ENCODE data around the gene NXF1.

- no peak for TF ChIP-seq CTCF (IDR thresholded peaks at IDR 0.05; ENCODE audit: low read length)
- no peak for TF ChIP-seq EZH2 (IDR thresholded peaks at IDR 0.05; ENCODE audit: borderline replicate concordance, low read length)
Observed at GRCh38 chr11:62757846-62758788, 47.1 kb downstream of the NXF1 start.
